ENCODE data around the gene LEFTY2.
"Not testable (repeated sequence)": the region's sequence is repeated elsewhere in the genome, so short reads cannot be mapped to it uniquely, and the experiment has no call there.

LEFTY2 gene

GRCh38 chr1:225954753-225955152 lies 13.7 kb upstream of the LEFTY2 start:
- no peak for DNase-seq (ENCODE audit: low read depth in 2 of 2)

- no peak for DNase-seq (ENCODE audit: low read depth in 2 of 2)
These were observed 12.3 kb upstream of the LEFTY2 start for GRCh38 chr1:225953315-225953714.

- no peak for DNase-seq (ENCODE audit: low read depth in 2 of 2)
These were observed 10.0 kb upstream of the LEFTY2 start for GRCh38 chr1:225950905-225951497.

DNA sequence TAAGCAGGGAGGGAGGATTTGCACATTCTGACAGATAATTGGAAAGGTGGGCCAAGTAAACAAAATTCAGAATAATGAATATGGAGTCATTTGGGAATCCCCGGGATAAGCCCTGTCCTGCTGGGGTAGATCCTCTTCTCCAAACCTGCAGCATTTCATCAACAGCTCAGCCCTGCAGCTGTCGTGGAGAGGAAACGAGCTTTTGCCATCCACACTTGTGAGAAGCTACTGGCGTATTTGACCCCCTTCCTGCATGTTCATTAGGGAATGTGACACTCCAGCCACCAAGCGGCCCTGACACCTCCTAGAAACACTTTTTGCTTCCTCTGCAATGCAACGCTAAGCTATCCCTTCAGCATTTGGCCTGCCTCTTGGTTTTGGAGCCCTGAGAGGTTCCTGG lies 8.0 kb upstream of the LEFTY2 start:
- no peak for DNase-seq (ENCODE audit: low read depth in 2 of 2)

DNA sequence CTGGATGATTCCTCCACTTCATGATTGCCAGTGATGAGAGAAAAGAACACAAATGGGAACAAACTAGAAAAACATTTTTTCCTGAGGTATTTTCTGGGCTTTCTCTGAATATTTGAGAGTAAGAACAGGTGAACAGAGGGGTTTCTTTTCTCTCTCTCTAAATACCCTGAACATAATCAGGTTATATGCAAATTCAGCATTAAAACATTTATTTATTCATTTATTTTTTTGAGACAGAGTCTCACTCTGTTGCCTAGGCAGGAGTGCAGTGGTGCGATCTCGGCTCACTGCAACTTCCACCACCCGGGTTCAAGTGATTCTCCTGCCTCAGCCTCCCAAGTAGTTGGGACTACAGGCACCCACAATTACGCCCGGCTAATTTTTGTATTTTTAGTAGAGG lies 5.8 kb upstream of the LEFTY2 start:
- DNase-seq (ENCODE audit: low read depth in 2 of 2): no peak

DNA sequence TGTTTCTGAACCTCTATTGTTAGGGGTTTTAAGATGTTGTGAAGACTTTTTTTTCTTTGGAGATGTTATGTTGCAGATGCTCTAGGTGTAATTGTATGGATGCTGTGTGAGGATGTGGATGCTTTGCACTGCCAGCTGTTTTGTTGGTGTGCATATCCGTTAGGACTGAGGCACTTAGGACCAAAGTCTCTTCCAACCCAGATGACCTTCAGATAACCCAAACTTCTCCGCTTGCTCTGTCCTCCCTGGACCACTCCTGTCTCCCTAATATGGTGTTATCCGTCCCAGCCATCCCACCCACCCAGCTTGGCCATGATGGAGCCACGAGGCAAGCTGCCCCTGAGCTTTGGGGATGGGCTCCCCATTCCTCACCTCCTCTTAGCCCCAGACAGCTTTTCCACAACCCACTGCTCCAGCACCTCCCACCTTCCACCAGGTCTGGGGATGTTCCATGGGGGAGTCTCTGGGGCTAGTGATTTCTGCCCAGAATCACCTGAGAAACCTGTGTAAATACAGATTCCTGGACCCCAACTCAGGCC lies 5.1 kb upstream of the LEFTY2 start:
- no peak for DNase-seq (ENCODE audit: low read depth in 2 of 2)

- DNase-seq (ENCODE audit: low read depth in 2 of 2): no peak
These were observed 4.5 kb upstream of the LEFTY2 start for GRCh38 chr1:225945564-225945963.

- no peak for DNase-seq (ENCODE audit: low read depth in 2 of 2)
These were observed 3.9 kb upstream of the LEFTY2 start for GRCh38 chr1:225944951-225945350.

DNA sequence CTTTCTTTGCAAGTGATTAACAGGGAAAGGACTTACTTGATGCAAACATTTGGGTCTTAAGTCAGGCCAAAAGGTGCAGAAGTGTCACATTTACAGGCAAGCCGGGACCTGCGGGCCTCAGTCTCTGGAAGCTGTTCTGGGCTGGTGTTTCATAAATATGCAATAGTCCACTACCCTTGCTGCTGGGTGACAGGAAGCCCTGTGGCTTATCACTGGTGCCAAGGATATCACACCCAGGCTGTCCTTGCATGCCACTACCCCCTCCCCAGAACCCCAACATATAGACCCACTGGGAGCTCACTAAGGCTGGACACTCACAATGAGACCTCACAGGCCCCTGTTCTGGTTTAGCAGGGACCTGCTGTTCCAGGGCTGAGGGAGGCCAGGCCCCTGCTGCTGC lies 3.4 kb upstream of the LEFTY2 start:
- DNase-seq (ENCODE audit: low read depth in 2 of 2): no peak

DNA sequence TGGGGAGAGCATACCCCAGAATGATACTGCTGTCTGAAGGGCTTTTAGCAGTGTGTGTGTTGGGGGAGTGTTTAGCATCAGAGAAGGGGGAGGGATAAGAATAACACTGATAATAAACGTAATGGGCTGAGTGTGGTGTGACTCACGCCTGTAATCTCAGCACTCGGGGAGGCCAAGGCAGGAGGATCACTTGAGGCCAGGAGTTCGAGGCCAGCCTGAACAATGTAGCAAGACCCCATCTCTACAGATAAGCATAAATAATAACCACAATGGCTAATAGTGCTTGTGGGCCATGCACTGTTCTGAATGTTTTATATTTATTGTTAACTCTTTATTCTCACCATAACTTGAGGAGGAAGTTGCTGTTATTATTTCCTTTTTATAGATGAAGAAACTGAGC lies 2.6 kb upstream of the LEFTY2 start:
- DNase-seq (ENCODE audit: low read depth in 2 of 2): no peak

GRCh38 chr1:225942574-225942973 lies 1.6 kb upstream of the LEFTY2 start:
- DNase-seq (ENCODE audit: low read depth in 2 of 2): no peak

DNA sequence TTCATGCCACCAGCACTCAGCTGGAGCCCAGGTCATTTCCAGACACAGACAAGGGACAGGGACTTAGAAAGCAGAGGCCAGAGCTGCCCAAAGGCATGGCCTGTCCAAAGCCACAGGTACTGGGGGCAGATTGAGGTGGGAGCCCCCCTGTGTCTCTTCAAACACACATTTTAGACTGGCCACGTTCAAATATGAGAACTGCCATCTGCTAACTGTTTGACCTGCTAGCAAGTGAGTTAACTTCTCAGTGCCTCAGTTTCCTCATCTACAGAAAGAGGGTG lies 862 bp upstream of the LEFTY2 start:
- no peak for DNase-seq (ENCODE audit: low read depth in 2 of 2)

DNA sequence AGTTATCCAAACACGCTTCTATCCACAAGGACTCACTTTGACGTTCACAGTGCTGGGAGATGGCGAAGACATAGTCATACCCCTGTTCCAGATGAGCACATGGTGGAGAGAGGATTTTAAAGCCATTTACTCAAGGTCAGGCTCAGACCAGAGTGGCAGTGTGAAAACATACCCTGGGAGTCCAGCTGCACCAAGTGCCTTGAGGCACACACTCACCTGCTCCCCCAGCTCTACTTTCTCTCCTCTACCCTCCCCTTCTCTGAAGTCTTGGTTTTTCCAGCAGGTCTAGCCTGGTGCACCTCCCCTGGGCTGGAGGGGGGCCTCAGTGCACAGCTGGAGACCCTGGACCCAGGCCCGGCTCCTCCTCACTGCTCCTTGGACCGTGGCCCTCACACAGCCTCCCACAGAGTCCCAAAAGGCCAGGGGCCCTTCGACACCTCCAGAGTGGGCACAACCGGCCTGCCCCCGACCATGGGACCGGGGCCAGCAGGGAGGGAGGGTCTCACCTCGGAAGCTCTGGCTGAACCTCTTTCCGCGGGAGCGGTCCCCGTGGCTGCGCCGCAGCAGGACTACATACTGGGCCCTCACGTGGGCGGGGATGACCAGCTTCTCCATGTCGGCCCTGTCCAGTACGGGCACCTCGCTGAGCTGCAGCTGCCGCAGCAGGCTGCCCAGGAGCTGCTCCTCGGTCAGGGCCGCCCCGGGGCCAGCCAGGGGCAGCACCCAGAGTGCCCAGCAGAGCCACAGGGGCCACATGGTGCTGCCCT lies 452 bp downstream of the LEFTY2 start:
- DNase-seq (ENCODE audit: low read depth in 2 of 2): no peak

- DNase-seq (ENCODE audit: low read depth in 2 of 2): not testable (repeated sequence)
These were observed 1.1 kb downstream of the LEFTY2 start for GRCh38 chr1:225939939-225940310.

DNA sequence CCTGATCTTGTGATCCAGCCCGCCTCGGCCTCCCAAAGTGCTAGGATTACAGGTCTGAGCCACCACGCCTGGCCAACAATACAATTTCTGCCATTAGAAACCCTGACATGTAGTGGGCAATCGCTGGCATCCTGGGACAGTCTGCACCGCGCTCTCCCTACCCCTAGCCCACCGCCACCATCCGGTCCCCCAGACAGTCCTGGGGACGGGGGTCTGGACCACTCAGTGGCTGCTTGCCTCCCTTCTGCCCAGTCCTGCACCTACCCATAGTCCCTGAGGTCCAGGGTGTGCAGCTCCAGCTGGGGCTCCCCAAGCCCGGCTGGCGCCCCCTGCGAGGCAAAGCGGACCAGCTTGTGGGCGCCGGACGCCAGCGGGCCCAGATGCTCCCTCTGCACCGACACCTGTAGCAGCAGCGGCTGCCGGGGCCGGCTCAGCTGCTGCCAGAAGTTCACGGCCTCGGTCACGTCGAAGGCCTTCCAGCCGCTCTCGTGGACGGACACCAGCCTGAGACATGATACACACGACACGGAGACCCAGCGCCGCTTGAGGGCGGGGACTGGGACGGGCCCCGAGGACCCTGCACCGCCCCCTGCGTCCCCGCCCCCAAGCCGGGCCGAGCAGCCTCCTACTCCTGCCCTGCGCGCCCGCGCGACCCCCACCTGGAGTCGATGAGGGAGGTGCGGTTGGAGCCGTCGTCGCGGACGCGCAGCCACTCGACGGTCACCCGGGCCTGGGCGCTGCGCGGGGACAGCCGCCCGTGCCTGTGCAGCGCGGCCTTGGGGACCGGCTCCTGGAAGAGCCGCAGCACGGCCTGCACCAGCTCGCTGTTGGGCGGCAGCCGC lies 1.7 kb downstream of the LEFTY2 start:
- DNase-seq (ENCODE audit: low read depth in 2 of 2): not testable (repeated sequence)

GRCh38 chr1:225937048-225937968 lies 3.7 kb downstream of the LEFTY2 start:
- DNase-seq (ENCODE audit: low read depth in 2 of 2): no peak

GRCh38 chr1:225936523-225936922 lies 4.5 kb downstream of the LEFTY2 start:
- DNase-seq (ENCODE audit: low read depth in 2 of 2): no peak

DNA sequence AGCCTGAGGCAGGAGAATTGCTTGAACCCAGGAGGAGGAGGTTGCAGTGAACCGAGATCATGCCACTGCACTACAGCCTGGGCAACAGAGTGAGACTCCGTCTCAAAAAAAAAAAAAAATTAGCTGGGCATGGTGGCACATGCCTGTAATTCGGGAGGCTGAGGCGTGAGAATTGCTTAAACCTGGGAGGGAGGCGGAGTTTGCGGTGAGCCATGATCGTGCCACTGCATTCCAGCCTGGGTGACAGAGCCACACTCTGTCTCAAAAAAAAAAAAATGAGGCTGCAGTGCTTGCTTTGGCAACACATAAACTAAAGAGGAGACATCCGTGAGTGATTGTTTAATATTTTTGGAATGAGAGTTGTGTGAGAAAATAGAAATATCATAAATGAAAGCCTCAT lies 4.9 kb downstream of the LEFTY2 start:
- not testable (repeated sequence) for DNase-seq (ENCODE audit: low read depth in 2 of 2)

GRCh38 chr1:225934711-225935110 lies 6.3 kb downstream of the LEFTY2 start:
- no peak for DNase-seq (ENCODE audit: low read depth in 2 of 2)

DNA sequence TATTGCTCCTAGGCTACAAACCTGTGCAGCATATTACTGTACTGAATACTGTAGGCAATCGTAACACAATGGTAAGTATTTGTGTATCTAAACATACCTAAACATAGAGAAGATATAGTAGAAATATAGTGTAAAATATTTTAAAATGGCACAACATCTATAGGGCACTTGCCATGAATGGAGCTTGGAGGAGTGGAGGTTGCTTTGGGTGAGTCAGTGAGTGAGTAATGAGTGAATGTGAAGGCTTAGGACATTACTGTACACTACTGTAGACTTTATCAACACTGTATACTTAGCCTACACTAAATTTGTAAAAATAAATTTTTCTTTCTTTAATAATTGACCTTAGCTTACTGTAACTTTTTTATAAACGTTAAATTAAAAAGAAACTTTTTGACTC lies 7.9 kb downstream of the LEFTY2 start:
- DNase-seq (ENCODE audit: low read depth in 2 of 2): no peak

GRCh38 chr1:225931270-225932136 lies 9.5 kb downstream of the LEFTY2 start:
- DNase-seq (ENCODE audit: low read depth in 2 of 2): no peak
